Measurements from ENCODE around the gene SLC9B1. TPM values are rescaled to one million over a fixed set of nuclear protein-coding genes. Genes with fewer than 3 reads are reported as not detected.
A peak's percentile ranks its signal among the peaks of the same experiment; 100 is the strongest.

Gene SLC9B1
- total RNA-seq, 1 donor from 2014 or later, result 1.2 TPM

- Histone ChIP-seq H3K9me3 (no peaks in the 10 kb centered on the region), H3K27me3 (no peaks in the 10 kb centered on the region), H3K4me3 (no peak overlapping the region), H3K27ac (no peak overlapping the region), H3K4me1 (no peaks in the 10 kb centered on the region), H3K36me3 (no peaks in the 10 kb centered on the region)
- peak; percentile 76 for ATAC-seq
- TF ChIP-seq, protein P1, sequence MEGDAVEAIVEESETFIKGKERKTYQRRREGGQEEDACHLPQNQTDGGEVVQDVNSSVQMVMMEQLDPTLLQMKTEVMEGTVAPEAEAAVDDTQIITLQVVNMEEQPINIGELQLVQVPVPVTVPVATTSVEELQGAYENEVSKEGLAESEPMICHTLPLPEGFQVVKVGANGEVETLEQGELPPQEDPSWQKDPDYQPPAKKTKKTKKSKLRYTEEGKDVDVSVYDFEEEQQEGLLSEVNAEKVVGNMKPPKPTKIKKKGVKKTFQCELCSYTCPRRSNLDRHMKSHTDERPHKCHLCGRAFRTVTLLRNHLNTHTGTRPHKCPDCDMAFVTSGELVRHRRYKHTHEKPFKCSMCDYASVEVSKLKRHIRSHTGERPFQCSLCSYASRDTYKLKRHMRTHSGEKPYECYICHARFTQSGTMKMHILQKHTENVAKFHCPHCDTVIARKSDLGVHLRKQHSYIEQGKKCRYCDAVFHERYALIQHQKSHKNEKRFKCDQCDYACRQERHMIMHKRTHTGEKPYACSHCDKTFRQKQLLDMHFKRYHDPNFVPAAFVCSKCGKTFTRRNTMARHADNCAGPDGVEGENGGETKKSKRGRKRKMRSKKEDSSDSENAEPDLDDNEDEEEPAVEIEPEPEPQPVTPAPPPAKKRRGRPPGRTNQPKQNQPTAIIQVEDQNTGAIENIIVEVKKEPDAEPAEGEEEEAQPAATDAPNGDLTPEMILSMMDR (IDR thresholded peaks at IDR 0.05), result no peak
- DNase-seq, result no peak
- intact Hi-C loops (cut with DNase I), result no loop called here
Observed at GRCh38 chr4:102862747-102863146, 156.8 kb downstream of the SLC9B1 start.

DNA sequence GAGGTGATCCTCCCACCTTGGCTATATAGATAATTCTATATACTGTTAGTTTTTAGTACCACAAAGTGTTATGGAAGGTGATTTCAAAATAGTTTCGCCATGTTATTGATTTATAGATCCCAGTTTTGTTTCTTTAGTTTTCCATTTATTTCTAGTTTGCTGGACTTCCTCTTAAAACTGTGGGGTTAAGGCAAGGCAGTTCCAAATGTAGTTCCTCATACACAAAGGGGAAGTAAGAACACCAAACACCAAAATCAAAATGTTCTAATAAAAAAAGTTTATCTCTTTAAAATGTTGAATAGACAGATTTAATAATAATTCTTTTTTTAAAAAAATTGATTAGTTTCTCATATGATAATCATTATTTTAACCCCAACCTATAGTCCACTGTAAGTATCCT lies 157.5 kb downstream of the SLC9B1 start:
- intact Hi-C loops (cut with DNase I), result no loop called here
- H3K4me3 ChIP-seq, result no peak overlapping the region
- H3K36me3 ChIP-seq, result no peaks in the 10 kb centered on the region
- DNase-seq (no peak), ATAC-seq (no peak)
- H3K27me3 ChIP-seq, result no peaks in the 10 kb centered on the region
- H3K27ac ChIP-seq, result no peak overlapping the region
- no peaks in the 10 kb centered on the region for H3K4me1 ChIP-seq
- TF ChIP-seq, protein P1 (IDR thresholded peaks at IDR 0.05), result no peak
- H3K9me3 ChIP-seq, result no peaks in the 10 kb centered on the region

- Histone ChIP-seq H3K27me3 (no peaks in the 10 kb centered on the region), H3K36me3 (no peaks in the 10 kb centered on the region), H3K9me3 (no peaks in the 10 kb centered on the region), H3K4me3 (no peak overlapping the region), H3K4me1 (no peaks in the 10 kb centered on the region), H3K27ac (no peak overlapping the region)
- DNase-seq (no peak), ATAC-seq (peak; percentile 51)
- intact Hi-C loops (cut with DNase I), result no loop called here
- TF ChIP-seq, protein P1 (IDR thresholded peaks at IDR 0.05), result no peak
Observed at GRCh38 chr4:102860611-102861324, 158.7 kb downstream of the SLC9B1 start.

- H3K4me3 ChIP-seq, result no peak overlapping the region
- DNase-seq (no peak), ATAC-seq (no peak)
- no peak overlapping the region for H3K27ac ChIP-seq
- H3K9me3 ChIP-seq, result no peaks in the 10 kb centered on the region
- no peaks in the 10 kb centered on the region for H3K36me3 ChIP-seq
- intact Hi-C loops (cut with DNase I), result no loop called here
- H3K4me1 ChIP-seq, result no peaks in the 10 kb centered on the region
- TF ChIP-seq, protein P1 (IDR thresholded peaks at IDR 0.05), result no peak
- no peaks in the 10 kb centered on the region for H3K27me3 ChIP-seq
Observed at GRCh38 chr4:102858828-102859464, 160.6 kb downstream of the SLC9B1 start.

Other genes starting within 250 kb of the SLC9B1 start
- 279 TPM for gene UBE2D3, start 192.2 kb downstream of the SLC9B1 start, total RNA-seq
- gene CISD2, start 150.7 kb downstream of the SLC9B1 start, total RNA-seq, result 24.7 TPM
- gene SLC9B2, start 57.1 kb upstream of the SLC9B1 start, total RNA-seq, result 6.2 TPM
- 56.6 TPM for gene BDH2, start 80.1 kb upstream of the SLC9B1 start, total RNA-seq
- 0.78 TPM for gene CENPE, start 178.6 kb upstream of the SLC9B1 start, total RNA-seq

Data from upper lobe of right lung (tissue), 1 donor.